ENCODE measurements around the gene HDAC7.

- TF ChIP-seq POLR2A (IDR thresholded peaks at IDR 0.05; ENCODE audit: low read depth, low read length) (no peak), TAF1 (IDR thresholded peaks at IDR 0.05; ENCODE audit: borderline replicate concordance, low read depth, low read length) (no peak), POLR2AphosphoS5 (IDR thresholded peaks at IDR 0.05; ENCODE audit: low read depth, low read length) (no peak)
Observed at GRCh38 chr12:47775100-47775911, 44.4 kb downstream of the HDAC7 start.

Data from GM12892 (cell line).